ENCODE results near the gene TOMM70. TPM values are rescaled to one million over a fixed set of nuclear protein-coding genes. Genes with fewer than 3 reads are reported as not detected.

The TOMM70 gene
- total RNA-seq (2021) (46.8 to 59.2 TPM (median 47.7 TPM) in 3 replicates), Bru-seq, nascent RNA (percentile 91 among the genes with signal in this experiment)
- long read RNA-seq, experiment 1, full-length matches to known transcripts = 216 of 264 reads
- long read RNA-seq, experiment 1, partial matches to known transcripts = 45 of 264 reads
- long read RNA-seq, experiment 1, other reads (novel, unspliced or antisense) = 3 of 264 reads
- long read RNA-seq, experiment 2, full-length matches to known transcripts = 39 of 91 reads
- long read RNA-seq, experiment 2, partial matches to known transcripts = 13 of 91 reads
- long read RNA-seq, experiment 2, other reads (novel, unspliced or antisense) = 39 of 91 reads
- long read RNA-seq, experiment 3, full-length matches to known transcripts = 1 of 10 reads
- long read RNA-seq, experiment 3, partial matches to known transcripts = 9 of 10 reads
- long read RNA-seq, experiment 3, other reads (novel, unspliced or antisense) = 0 of 10 reads

DNA sequence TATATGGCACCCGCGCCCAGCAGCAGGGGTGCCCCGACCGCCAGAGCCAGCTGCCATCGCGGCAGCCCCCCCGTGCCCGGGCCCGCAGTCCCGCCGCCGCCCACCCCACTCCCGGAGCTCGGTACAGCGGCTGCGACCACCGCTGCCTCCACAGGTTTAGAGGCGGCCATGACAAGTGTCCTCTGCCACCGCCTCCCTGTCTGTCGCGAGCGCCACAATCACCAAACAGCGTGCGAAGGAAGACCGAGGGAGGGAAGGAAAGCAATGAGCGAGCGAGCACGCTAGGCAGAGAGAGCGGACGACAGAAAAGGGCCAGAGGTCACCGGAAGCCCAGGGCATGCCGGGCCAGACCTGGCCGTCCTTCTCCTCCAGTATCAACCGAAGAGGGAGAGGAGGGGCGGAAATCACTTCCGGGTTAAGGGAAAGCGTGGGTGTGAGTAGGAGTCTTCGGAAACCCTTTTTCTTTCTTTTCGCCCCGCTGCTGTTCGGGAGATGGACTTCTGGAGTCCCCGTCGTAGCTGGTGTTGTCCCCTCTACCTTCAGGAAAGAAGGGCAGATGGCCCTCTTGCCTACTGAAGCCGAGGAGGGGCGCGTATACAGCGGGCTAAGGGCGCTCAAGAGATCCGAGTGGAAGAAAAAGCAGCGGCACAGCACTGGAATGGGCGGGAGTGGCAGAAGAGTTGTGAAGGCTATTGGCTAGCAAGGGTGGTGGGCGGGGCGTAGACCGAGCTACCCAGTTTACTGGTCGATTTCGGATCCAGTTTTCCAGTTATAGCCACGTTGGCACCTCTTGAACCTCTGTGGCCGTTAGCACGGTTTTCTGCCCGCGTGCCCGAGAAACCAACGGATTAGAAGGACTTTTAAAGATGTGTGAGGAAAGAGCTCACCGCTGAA, at the start of gene TOMM70, which contains the start of gene LNP1:
TSS of gene TOMM70 (minus strand) at position 310 of the 894 bp plus-strand sequence. CDS start at position 170, 140 bp downstream.
TSS of gene LNP1 (plus strand) at position 760 of the 894 bp plus-strand sequence. CDS start 28,191 bp downstream, outside the sequence.
- Mint-ChIP-seq H3K27me3 (ENCODE audit: low read depth) (no peaks in the 10 kb centered on the region), H3K27ac (peak within 1 kb of the TSS; percentile 99), H3K36me3 (peaks cover 6% of the 10 kb centered on the region; the same call in 1 of the 2 replicates), H3K9me3 (no peaks in the 10 kb centered on the region), H3K4me3 (peak within 1 kb of the TSS; percentile 94), H3K4me1 (peaks cover 36% of the 10 kb centered on the region)
- ATAC-seq (peak; percentile 94), DNase-seq (ENCODE audit: low spot score) (peak; percentile 97)
- CTCF ChIA-PET = interaction anchor here (0.7 to 1.7 kb wide), 4 partner anchors 62 to 308 kb away, joined by 3 to 9 read pairs (median 4); partner anchors contain the start of gene TFG
- POLR2A ChIA-PET = interaction anchor here (0.5 to 3.0 kb wide), 5 partner anchors 52 to 736 kb away, joined by 3 to 15 read pairs (median 4); partner anchors contain the start of genes NIT2 and TBC1D23
- TF ChIP-seq ZNF232 (CRISPR knock-in tag; IDR thresholded peaks at IDR 0.05) (peak; percentile 18; the same call in 1 of the 2 replicates), ZNF423 (CRISPR knock-in tag; IDR thresholded peaks at IDR 0.05) (no peak), ZNF138 (CRISPR knock-in tag; conservative IDR thresholded peaks at IDR 0.05) (no peak), ZNF263 (CRISPR knock-in tag; IDR thresholded peaks at IDR 0.05; ENCODE audit: low read depth) (no peak), CREB1 (CRISPR knock-in tag; IDR thresholded peaks at IDR 0.05) (peak; percentile 11; the same call in 1 of the 2 replicates), TP53 (CRISPR knock-in tag; IDR thresholded peaks at IDR 0.05) (no peak), SMAD3 (CRISPR knock-in tag; IDR thresholded peaks at IDR 0.05; ENCODE audit: borderline replicate concordance) (peak; percentile 17), SMAD4 (CRISPR knock-in tag; IDR thresholded peaks at IDR 0.05) (no peak), NFYB (CRISPR knock-in tag; conservative IDR thresholded peaks at IDR 0.05; ENCODE audit: low read depth) (peak; percentile 2; the same call in 1 of the 2 replicates), ZNF532 (CRISPR knock-in tag; IDR thresholded peaks at IDR 0.05; ENCODE audit: borderline replicate concordance) (no peak), ZNF416 (CRISPR knock-in tag; IDR thresholded peaks at IDR 0.05) (no peak), NR3C1 (CRISPR knock-in tag; conservative IDR thresholded peaks at IDR 0.05; ENCODE audit: low read depth) (no peak), HMGA2 (CRISPR knock-in tag; IDR thresholded peaks at IDR 0.05) (peak; percentile 15; the same call in 1 of the 2 replicates), ZNF512 (CRISPR knock-in tag; IDR thresholded peaks at IDR 0.05; ENCODE audit: borderline replicate concordance) (no peak), SP1 (CRISPR knock-in tag; conservative IDR thresholded peaks at IDR 0.05) (peak; percentile 77), CREM (CRISPR knock-in tag; IDR thresholded peaks at IDR 0.05) (peak; percentile 51)
- TF ChIP-seq, protein P1, sequence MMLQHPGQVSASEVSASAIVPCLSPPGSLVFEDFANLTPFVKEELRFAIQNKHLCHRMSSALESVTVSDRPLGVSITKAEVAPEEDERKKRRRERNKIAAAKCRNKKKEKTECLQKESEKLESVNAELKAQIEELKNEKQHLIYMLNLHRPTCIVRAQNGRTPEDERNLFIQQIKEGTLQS (CRISPR knock-in tag; conservative IDR thresholded peaks at IDR 0.05) = no peak
- TF ChIP-seq, protein P2, sequence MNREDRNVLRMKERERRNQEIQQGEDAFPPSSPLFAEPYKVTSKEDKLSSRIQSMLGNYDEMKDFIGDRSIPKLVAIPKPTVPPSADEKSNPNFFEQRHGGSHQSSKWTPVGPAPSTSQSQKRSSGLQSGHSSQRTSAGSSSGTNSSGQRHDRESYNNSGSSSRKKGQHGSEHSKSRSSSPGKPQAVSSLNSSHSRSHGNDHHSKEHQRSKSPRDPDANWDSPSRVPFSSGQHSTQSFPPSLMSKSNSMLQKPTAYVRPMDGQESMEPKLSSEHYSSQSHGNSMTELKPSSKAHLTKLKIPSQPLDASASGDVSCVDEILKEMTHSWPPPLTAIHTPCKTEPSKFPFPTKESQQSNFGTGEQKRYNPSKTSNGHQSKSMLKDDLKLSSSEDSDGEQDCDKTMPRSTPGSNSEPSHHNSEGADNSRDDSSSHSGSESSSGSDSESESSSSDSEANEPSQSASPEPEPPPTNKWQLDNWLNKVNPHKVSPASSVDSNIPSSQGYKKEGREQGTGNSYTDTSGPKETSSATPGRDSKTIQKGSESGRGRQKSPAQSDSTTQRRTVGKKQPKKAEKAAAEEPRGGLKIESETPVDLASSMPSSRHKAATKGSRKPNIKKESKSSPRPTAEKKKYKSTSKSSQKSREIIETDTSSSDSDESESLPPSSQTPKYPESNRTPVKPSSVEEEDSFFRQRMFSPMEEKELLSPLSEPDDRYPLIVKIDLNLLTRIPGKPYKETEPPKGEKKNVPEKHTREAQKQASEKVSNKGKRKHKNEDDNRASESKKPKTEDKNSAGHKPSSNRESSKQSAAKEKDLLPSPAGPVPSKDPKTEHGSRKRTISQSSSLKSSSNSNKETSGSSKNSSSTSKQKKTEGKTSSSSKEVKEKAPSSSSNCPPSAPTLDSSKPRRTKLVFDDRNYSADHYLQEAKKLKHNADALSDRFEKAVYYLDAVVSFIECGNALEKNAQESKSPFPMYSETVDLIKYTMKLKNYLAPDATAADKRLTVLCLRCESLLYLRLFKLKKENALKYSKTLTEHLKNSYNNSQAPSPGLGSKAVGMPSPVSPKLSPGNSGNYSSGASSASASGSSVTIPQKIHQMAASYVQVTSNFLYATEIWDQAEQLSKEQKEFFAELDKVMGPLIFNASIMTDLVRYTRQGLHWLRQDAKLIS (CRISPR knock-in tag; IDR thresholded peaks at IDR 0.05; ENCODE audit: borderline replicate concordance) = no peak; the same call in 1 of the 2 replicates
- TF ChIP-seq, protein P3, sequence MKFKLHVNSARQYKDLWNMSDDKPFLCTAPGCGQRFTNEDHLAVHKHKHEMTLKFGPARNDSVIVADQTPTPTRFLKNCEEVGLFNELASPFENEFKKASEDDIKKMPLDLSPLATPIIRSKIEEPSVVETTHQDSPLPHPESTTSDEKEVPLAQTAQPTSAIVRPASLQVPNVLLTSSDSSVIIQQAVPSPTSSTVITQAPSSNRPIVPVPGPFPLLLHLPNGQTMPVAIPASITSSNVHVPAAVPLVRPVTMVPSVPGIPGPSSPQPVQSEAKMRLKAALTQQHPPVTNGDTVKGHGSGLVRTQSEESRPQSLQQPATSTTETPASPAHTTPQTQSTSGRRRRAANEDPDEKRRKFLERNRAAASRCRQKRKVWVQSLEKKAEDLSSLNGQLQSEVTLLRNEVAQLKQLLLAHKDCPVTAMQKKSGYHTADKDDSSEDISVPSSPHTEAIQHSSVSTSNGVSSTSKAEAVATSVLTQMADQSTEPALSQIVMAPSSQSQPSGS (CRISPR knock-in tag; IDR thresholded peaks at IDR 0.05; ENCODE audit: borderline replicate concordance, low read depth) = no peak
- TF ChIP-seq, protein P4, sequence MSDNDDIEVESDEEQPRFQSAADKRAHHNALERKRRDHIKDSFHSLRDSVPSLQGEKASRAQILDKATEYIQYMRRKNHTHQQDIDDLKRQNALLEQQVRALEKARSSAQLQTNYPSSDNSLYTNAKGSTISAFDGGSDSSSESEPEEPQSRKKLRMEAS (CRISPR knock-in tag; IDR thresholded peaks at IDR 0.05) = peak; percentile 94
- TF ChIP-seq, protein P5, sequence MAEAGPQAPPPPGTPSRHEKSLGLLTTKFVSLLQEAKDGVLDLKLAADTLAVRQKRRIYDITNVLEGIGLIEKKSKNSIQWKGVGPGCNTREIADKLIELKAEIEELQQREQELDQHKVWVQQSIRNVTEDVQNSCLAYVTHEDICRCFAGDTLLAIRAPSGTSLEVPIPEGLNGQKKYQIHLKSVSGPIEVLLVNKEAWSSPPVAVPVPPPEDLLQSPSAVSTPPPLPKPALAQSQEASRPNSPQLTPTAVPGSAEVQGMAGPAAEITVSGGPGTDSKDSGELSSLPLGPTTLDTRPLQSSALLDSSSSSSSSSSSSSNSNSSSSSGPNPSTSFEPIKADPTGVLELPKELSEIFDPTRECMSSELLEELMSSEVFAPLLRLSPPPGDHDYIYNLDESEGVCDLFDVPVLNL (CRISPR knock-in tag; IDR thresholded peaks at IDR 0.05; ENCODE audit: borderline replicate concordance, low read depth) = no peak
